Breast epithelium (tissue), 3 donors: ENCODE results near the gene SMARCE1.

Experiments used
- POLR2A ChIP-seq: fragments of 450-650 bp; IDR thresholded peaks from one replicate; pipeline ENCODE4 v1.6.1; 2016; ENCODE audit warnings: antibody characterized with exemption, mild to moderate bottlenecking, moderate library complexity
- POLR2AphosphoS5 ChIP-seq, 3 donors: sonication (generic); formaldehyde crosslinking; IDR thresholded peaks; one replicate each; pipeline ENCODE4 v1.6.1; 2017; ENCODE audit warnings: antibody characterized with exemption in 3 of 3
- TF ChIP-seq, protein P1 (sequence below), 3 donors: fragments of 450-650 bp; IDR thresholded peaks; one replicate each; pipeline ENCODE4 v1.5.1; 2016 to 2017; ENCODE audit warnings: antibody characterized with exemption in 3 of 3, mild to moderate bottlenecking in 3 of 3, moderate library complexity in 3 of 3

DNA sequence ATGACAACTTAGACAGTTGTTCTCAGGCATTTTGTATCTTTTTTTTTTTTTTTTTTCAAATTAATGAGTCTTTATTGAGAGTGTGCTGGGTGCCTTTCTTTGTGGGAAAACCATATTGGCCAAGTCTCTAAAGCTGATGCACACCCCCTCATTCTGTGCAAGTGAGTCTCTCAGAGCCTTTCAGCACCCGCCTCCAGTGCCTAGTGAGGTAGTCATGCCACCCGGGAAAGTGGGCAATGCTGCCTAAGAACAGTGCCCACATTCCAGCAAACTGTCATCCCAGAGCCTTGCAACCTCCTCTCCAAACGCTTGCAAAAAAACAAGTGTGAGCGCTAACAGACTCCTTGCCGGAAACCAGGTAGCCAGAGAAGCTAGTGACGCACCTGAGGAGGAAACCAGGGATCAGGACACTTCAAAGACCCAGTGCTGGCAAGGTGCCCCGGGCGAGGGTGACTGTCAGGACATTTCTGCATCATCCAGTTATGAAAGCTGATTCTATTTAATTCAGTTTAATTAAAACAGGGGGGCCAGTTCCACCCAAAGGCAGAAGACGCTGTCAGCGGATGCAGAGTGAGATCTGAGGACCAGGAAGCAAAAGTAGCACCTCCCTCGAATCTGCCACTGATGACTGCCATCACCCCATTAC, 34.9 kb downstream of the SMARCE1 start:
- TF ChIP-seq, protein P1, sequence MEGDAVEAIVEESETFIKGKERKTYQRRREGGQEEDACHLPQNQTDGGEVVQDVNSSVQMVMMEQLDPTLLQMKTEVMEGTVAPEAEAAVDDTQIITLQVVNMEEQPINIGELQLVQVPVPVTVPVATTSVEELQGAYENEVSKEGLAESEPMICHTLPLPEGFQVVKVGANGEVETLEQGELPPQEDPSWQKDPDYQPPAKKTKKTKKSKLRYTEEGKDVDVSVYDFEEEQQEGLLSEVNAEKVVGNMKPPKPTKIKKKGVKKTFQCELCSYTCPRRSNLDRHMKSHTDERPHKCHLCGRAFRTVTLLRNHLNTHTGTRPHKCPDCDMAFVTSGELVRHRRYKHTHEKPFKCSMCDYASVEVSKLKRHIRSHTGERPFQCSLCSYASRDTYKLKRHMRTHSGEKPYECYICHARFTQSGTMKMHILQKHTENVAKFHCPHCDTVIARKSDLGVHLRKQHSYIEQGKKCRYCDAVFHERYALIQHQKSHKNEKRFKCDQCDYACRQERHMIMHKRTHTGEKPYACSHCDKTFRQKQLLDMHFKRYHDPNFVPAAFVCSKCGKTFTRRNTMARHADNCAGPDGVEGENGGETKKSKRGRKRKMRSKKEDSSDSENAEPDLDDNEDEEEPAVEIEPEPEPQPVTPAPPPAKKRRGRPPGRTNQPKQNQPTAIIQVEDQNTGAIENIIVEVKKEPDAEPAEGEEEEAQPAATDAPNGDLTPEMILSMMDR (IDR thresholded peaks at IDR 0.05), result no peak
- TF ChIP-seq POLR2A (no peak), POLR2AphosphoS5 (IDR thresholded peaks at IDR 0.05) (no peak)
